SW 1271 (cell line): ENCODE measurements around the gene TTF1.
A peak's percentile ranks its signal among the peaks of the same experiment; 100 is the strongest.
"Not testable (repeated sequence)": the region's sequence is repeated elsewhere in the genome, so short reads cannot be mapped to it uniquely, and the experiment has no call there.

Source experiments
- DNase-seq, 2 experiments: peaks; one replicate each; lab custom pipeline; 2025; lab: John Stamatoyannopoulos, UW

TTF1 gene

DNA sequence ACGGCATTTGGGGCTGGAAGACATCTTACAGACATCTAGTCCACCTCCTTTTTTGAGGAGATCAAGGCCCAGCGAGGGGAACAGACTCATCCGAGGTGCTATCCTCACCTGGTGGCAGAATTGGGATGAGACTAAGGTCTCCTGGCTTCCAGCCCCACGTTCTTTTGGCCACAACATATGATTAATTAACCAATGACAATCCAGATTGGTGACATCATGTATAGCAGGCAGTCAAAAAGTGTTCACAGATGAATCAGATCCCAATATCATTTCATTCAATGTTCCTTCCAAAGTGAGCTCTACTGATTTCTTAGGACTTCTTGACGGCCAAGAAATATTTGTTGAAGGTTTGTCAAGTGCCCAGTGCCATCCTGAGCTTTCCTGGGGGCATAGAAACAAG lies 7.3 kb upstream of the TTF1 start:
- DNase-seq: no peak

DNA sequence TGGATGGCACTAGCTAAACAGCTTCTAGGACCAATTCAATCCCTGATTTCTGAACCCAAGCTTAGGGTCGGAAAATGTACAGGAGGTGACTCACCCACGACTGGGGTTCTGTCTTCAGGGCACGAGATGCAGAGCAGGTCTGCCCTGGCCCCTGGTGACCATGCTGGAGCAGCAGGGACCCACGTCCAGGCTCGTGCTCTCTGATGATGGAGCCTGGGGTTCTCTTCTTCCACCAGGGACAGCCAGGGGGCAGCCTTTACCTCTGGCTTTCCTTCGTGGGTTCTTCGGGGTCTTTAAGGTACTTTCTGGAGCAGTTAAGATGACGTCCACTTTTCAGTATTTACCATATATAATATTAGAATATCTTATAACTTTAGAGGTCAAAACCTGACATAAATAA lies 5.4 kb upstream of the TTF1 start:
- peak in 1 of 2 experiments; percentile 37 for DNase-seq

DNA sequence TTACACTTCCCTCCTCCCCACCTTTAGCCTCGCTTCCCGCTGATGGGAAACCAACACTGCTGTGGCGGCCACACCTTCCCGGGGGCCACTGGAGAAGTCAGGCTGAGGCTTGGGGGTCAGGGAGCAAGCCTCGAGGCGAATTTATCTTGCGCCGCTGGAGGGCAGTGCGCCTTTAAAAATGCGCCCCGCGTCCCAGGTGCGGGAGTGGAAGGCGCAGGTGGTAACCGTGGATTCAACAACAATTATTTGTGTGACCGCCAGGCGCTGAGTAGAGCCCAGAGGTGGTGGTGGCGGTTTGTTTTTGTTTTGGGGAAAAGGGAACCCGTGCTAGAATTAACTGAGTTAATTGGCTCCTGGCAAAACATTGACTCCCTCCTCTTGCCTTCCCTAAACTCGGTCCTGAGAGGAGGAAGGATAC lies 4.5 kb upstream of the TTF1 start:
- peak in 1 of 2 experiments; percentile 12 for DNase-seq

DNA sequence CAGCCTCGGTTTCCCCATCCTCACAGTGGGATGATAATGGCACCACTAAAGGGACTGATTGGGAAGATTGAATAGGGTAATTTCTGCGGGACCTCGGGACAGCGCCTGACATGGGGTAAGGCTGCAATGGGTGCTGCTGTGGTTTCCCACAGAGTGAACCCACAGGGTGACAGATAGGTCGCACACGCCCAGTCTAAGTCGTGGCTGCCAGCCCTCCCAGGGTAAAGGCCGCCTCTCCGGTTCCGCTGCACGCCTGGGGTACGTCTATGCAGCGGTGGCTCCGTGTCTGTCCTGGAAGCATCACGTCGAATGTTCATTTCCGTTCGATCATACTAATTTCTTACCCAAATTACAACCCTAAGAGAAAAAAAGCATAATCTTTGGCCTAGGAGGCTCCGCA lies 4.0 kb upstream of the TTF1 start:
- no peak for DNase-seq

DNA sequence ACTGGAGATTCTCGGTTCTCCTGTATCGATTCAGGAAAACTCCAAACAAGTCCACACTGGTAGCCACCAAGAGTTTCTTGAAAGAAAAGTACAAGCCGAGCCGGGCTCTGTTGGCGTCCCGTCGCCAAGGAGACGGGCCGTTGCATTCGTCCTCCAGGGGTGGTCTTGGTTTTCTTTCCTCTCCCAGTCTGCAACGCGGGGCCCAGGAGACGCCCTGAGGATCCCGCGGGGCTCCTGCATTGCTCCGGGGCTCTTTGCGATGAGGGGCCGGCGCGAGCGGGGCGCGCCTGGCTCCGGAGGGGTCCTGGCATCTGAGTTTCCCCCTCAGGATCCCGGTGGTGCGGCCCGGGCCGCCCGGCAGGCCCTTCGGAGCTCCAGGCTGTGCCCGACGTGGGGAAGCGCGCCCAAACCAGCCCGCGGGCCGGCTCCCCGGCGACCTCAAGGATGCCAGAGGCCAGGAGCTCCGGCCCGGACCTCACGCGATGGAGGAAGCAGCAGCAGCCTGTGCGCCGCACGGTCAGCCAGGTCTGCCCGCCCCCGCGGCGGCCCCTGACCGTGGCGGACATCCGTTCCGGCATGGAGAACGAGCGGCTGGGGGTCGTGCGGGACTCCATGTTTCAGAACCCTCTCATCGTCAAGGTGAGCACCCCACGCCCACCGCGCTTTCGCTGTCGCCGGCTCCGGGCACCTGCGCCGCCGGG lies 3.3 kb upstream of the TTF1 start, which contains the start of gene CFAP77:
TSS of gene CFAP77 (plus strand) at position 384 of the 701 bp plus-strand sequence. CDS start at position 445, 61 bp downstream.
- peak in 1 of 2 experiments; percentile 39 for DNase-seq

DNA sequence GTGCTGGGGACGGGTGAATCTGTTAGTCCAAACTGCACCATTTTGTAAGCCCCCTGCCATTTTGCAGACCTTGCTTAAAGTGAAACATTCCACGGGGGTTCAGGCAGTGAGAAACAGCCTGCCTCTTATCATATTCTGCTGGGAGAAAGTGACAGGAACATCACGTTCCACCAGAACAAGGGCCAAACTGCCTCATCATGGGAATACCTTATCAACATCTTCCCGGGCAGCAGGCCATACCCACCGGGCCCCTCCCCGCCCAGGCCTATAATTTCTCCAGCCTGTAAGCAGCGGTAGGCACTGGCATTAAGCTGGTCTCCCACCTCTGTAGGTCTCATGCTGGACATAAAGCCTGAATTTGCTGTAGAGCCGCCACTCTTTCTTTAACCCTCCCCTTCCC lies 1.9 kb upstream of the TTF1 start:
- DNase-seq: no peak

DNA sequence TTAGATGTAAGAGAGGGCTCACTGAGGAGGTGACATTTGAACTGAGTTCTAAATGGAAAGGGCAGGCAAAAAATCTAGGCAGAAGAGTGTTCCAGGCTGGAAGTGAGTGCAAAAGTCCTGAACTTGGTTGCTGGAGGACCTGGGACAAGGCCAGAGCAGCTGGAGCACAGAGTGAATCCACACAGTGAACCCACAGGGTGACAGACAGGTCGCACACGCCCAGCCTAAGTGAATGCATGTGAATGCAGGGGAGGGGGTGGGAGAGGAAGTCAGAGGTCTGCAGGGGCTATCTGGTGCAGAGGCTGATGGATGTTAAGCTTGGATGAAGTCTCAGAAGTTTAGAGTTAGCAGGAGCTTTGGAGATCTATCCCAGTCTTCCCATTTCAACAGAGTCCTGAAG lies 556 bp upstream of the TTF1 start:
- no peak for DNase-seq

DNA sequence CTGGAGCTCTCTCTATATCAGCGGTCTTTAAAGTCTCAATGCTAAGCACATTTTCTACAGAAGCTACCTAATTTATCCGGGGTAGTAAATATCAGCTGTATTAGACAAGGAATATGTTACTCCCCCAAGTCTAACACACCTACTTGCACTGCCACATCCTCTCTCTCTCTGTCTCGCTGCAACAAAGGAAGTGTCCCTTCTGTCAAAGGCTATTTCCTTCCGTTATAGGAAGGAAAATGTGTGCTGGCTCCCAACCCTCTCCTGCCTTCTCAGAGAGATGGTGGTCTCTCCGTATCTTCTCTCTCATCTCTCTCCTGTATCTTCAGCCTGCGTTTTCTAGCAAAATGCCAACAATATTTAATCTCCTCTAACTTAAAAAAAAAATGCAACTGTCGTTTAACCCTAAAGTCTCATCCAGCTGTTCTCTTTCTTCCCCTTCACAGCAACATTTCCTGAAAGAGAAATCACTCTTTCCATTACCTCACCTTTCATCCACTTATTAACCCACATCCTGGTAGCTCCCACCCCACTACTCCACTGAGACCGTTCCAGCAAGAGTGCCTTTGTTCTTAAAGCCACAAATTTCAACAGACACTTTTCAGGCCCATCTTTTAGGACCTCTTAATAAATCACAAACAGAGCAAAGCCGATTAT lies 2.3 kb downstream of the TTF1 start:
- no peak for DNase-seq

DNA sequence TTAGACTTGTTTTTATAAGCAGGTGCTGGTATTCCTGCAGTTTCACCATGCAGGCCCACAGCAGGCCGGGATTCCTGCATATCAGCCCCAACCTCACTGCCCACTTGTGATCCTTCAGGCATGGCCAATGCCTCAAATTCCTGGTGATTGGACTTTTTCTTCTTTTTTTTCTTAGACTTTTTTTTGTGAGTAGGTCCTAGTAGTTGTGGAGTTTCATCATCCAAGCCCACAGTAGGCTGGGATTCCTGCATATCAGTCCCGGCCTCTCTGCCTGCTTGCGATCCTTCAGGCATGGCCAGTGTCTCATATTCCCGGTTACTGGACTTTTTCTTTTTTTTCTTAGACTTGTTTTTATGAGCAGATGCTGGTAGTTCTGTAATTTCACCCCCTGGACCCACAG lies 4.8 kb downstream of the TTF1 start:
- DNase-seq: no peak

DNA sequence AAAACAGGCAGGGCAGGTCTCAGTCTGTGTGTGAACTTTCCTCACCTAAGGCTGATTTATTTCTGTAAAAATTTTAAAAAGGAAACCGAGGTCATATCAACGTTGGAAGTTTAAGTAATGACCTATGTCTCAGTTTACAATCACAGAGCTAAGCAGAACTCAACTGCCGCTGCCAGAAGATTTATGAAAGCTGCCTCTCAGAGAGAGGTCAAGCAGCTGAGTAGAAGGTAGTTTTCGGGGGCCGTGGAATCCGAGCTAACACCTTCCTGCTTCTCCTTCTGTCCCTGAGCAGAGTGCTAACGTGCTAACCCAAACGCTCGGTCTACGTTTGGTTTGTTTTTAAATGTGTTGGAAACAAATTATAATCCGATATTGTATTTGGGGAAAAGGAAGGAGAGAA lies 11.1 kb downstream of the TTF1 start:
- DNase-seq: no peak

DNA sequence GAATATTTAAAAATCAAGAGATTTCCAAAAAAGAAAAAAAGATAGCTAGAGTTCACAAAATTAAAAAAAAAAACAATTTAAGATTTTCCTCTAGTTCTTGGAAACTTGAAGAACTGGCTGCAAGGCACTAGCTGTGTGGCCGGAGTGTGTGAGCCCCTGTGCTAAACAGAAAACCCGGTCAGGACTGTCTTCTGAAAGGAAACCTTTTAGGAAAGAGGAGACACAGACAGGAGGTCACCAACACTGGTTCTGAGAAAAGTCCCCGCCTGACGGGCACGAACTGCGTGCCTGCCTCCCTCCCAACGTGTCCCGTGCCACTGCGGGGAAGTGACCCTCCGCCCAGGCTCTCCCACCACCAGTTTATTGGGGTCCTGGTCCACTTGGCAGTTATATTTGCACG lies 15.2 kb downstream of the TTF1 start:
- DNase-seq: no peak

DNA sequence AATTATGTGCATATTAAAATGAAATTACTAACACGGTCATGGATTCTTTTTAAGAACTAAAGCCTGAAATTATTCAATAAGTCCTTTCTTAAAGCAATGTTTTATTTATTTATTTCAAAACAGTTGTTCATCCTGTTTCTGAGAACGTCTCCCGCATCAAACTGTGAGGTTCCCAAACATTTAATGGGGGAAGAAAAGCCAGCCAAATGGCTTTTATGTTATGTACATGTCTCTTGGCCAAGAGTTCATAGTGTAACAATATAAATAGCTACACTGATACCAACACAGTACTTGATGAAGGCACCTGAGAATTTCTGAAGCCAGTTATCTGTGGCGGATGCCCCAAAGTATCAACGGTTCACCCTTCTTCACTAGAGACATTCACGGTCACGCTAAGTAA lies 15.7 kb downstream of the TTF1 start:
- no peak for DNase-seq

DNA sequence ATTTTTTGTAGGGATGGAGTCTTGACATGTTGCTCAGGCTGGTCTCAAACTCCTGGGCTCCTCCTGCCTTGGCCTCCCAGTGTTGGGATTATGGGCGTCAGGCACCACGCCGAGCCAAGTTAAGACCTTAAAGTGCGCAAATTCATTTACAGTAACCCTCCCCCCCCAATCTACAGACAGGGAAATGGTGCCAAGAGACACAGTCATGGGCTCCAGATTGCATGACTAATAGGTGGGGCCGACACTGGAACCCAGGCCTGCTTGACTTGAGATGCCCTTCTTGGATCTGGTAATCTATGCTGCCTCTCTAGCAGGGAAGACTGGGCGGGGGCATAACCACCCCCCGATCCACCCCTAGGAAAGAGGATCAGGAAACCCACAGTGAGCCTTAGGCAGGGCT lies 19.5 kb downstream of the TTF1 start:
- DNase-seq: no peak

DNA sequence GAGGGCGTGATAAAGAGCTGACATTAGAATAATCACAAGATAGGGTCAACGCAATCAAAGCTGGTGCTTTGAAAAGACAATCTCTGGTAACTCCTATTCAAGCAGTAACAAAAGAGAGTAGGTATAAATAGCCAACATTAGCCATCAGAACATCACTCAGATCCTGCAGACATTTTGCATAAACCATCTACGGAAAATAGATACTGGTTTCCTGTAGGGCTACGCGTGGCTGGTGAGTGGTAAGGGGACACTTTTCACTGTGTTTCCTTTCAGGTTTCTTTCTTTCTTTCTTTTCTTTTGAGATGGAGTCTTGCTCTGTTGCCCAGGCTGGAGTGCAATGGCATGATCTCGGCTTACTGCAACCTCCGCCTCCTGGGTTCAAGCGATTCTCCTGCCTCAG lies 22.3 kb downstream of the TTF1 start:
- no peak for DNase-seq

DNA sequence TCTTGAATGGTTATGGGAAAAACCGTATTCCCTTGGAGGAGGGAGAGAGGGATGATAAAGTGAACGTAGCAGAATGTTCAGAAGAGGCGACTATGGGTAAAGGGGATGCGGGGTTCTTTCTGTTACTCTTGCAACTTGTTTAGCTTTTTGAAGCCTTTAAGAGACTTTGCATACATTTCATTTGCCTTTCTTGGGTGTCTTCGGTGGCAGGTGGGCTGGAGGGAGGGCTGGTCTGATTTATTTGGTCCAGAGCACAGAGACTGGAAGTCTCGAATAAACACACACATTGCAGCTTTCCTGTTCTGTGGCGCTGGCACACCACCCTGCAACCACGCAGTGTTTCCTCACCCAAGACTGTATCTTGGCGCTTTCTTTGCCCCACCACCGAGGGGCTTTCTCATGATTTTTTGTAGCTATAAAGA lies 23.2 kb downstream of the TTF1 start:
- DNase-seq: no peak

DNA sequence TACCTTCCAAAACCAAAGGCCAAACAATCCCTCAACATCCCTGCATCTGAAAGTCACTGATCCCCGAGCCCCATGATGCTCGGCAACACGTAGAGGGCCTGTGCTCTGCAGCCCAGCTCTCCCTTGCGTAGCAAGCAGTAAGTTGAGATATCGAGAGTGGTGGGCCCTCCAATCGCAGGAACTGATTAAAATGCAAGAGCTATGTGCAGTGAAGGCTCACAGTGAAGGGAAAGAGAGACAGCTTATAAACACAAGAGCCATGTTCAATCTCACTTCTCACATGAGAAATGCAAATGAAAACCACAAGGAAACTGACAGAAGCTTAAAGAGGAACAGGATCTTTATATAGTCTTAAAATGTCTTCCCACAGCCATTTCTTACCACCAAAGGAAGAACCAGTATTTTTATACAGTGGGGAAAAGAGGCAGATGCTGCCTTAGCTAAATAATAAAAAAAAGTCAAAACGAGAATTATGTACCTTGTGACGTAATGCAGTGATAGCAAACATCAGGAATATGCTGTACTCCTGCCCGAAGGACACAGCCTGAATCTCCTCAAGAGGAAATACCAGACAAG lies 24.6 kb downstream of the TTF1 start:
- DNase-seq: no peak

DNA sequence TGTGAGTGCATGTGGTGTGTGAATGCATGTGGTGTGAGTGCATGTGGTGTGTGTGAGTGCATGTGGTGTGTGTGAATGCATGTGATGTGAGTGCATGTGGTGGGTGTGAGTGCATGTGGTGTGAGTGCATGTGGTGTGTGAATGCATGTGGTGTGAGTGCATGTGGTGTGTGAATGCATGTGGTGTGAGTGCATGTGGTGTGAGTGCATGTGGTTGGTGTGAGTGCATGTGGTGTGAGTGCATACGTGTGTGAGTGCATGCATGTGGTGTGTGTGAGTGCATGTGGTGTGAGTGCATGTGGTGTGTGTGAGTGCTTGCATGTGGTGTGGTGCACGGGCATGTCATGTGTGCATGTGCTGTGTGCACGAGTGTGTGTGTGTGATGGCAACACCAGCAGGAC lies 28.2 kb downstream of the TTF1 start:
- not testable (repeated sequence) for DNase-seq

DNA sequence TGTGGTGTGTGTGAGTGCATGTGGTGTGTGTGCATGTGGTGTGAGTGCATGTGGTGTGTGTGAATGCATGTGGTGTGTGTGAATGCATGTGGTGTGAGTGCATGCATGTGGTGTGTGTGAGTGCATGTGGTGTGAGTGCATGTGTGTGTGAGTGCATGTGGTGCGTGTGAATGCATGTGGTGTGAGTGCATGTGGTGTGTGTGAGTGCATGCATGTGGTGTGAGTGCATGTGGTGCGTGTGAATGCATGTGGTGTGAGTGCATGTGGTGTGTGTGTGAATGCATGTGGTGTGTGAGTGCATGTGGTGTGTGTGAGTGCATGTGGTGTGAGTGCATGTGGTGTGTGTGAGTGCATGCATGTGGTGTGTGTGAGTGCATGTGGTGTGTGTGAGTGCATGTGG lies 28.9 kb downstream of the TTF1 start:
- not testable (repeated sequence) for DNase-seq

DNA sequence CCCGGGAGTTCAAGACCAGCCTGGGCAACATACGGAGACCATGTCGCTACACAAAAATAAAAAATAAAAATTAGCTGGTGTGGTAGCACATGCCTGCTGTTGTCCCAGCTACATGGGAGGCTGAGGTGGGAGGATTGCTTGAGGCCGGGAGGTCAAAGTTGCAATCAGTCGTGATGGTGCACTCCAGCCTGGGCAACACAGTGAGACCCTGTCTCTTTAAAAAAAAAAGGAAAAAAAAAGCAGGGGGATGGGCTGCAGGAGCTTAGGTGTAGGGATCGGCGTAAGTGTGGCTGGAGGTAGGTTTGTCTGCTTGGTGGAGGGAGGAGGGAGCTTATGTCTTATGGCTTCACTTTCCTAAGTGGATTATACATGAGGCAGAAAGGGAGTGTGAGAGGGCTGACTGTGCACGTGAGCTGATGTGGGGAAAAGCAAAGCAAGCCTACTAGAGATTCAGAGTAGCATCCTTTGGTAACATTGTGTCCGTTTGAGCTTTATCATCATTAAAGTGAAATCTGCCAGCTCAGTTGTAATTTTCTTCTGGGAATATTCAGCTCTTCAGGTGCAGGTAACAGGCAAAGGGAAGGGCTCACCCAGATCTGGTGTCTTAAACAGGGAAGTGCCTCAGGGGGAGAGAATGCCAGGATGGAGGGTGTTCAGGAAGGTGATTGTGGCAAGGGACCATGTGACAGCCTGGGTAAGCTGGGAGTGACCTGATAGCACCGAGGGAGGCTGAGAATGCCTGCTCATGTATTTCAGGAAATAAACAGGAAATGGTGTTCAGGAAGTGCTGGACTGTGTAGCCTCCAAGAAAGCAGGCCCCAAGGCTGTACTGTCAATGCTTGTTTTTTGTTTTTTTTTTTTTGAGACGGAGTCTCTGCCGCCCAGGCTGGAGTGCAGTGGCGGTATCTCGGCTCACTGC lies 34.2 kb downstream of the TTF1 start:
- peak in 1 of 2 experiments; percentile 30 for DNase-seq

DNA sequence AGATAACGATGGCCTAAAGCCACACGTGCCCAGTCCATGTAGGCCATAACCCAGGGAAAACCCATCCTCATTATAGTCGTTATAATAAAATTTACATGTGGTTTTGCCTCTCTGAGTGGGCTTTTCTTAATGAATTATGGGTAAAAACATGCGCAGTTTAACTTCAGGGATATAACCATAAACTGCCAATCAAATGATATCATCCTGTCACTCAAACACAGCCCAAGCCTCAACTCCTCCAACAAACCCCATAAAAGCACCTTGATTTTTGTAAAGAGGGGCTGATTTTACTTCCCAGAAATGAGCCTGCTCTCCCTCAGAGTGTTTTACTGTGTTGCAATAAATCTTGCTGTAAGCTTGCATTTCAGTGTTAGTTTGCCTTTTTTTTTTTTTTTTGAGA lies 36.0 kb downstream of the TTF1 start:
- DNase-seq: no peak

DNA sequence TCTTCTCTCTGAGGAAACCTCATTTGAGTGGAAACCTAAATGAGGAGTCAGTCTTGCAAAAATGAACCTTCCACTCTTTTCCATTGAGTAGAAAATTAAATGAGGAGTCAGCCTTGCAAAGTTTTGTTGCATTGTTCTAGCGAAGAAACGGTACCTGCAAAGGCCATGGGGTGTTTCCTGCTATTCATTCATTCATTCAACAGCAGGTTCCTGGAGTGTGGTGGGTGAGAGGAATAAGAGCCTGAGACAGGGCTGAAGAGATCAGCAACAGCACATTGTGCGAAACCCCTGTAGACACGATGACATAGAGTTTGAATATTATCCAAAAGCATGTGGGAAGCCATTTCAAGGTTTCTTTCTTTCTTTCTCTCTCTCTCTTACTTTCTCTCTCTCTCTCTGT lies 37.2 kb downstream of the TTF1 start:
- DNase-seq: no peak

DNA sequence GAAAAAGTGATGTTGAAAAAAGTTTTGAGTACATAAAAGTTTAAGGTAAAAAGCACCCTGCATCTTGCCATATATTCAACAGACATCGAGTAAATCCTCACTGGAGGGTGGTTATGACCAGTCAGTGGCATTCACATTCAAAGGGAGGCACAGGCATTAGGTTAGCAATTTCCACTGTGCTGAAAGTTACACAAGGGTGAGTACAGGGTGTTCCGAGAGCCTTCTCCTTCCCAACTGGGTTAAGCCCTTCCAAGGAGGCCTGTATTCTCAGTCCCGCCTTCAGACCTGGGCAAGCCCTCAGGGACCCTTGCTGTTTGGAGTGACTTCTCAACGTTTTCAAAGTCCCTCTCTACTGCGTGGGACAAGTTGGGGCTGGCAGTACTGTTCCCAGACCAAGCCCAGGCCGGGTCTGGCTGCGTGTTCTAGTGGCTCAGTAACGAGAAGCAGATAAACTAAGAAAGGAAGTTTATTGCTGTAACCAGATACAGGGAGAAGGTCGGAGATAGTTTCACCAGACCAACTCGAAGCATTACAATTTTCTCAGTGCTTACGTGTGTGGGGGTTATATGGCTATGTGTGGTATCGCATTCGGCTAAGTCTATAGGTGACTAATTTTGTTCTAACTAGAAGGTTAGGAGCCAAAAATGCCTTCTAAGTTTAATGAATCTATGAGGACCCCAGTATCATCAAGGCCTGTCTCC lies 38.9 kb downstream of the TTF1 start:
- DNase-seq: no peak
